ENCODE measurements around the gene FAM3A. TPM values are rescaled to one million over a fixed set of nuclear protein-coding genes. Genes with fewer than 3 reads are reported as not detected.

Gene FAM3A
- total RNA-seq, 1 donor from 2014 or later: 8.1 TPM

- DNase-seq: peak; percentile 85
These were observed 37.1 kb downstream of the FAM3A start, which contains the start of gene LAGE3 for GRCh38 chrX:154478728-154479622. LAGE3 (minus strand) TSS chrX:154479281; CDS start chrX:154478915, 366 bp downstream.

GRCh38 chrX:154477891-154478477 lies 38.0 kb downstream of the FAM3A start:
- DNase-seq: no peak

- DNase-seq: no peak
These were observed 39.2 kb downstream of the FAM3A start for GRCh38 chrX:154476821-154477220.

- no peak for DNase-seq
These were observed 42.3 kb downstream of the FAM3A start for GRCh38 chrX:154473683-154474082.

GRCh38 chrX:154472685-154473632 lies 43.1 kb downstream of the FAM3A start:
- no peak for DNase-seq

- DNase-seq: no peak
These were observed 44.0 kb downstream of the FAM3A start for GRCh38 chrX:154471839-154472684.

- DNase-seq: no peak
These were observed 45.0 kb downstream of the FAM3A start for GRCh38 chrX:154470914-154471568.

- DNase-seq: no peak
These were observed 45.6 kb downstream of the FAM3A start for GRCh38 chrX:154470434-154470833.

GRCh38 chrX:154469880-154470279 lies 46.2 kb downstream of the FAM3A start:
- no peak for DNase-seq

GRCh38 chrX:154469114-154469513 lies 46.9 kb downstream of the FAM3A start:
- DNase-seq: no peak

GRCh38 chrX:154468217-154468616 lies 47.8 kb downstream of the FAM3A start:
- DNase-seq: no peak

- no peak for DNase-seq
These were observed 48.5 kb downstream of the FAM3A start for GRCh38 chrX:154467556-154467955.

GRCh38 chrX:154466907-154467306 lies 49.1 kb downstream of the FAM3A start:
- no peak for DNase-seq

- no peak for DNase-seq
These were observed 50.0 kb downstream of the FAM3A start for GRCh38 chrX:154466036-154466435.

GRCh38 chrX:154465601-154466000 lies 50.4 kb downstream of the FAM3A start:
- no peak for DNase-seq

- DNase-seq: no peak
These were observed 51.1 kb downstream of the FAM3A start for GRCh38 chrX:154464806-154465365.

GRCh38 chrX:154463611-154464220 lies 52.3 kb downstream of the FAM3A start:
- no peak for DNase-seq

- no peak for DNase-seq
These were observed 53.6 kb downstream of the FAM3A start for GRCh38 chrX:154462396-154462795.

GRCh38 chrX:154460326-154460725 lies 55.7 kb downstream of the FAM3A start:
- no peak for DNase-seq

- DNase-seq: no peak
These were observed 56.2 kb downstream of the FAM3A start for GRCh38 chrX:154459832-154460231.
